Endothelial cell of umbilical vein (primary cell): ENCODE measurements around the gene MOB2.

ENCODE experiments used
- EZH2 ChIP-seq: IDR thresholded peaks from 2 replicates; pipeline ENCODE4 v1.6.1; 2012; ENCODE audit warnings: borderline replicate concordance, low read depth, mild to moderate bottlenecking, moderate library complexity, low read length, inconsistent platforms; ENCODE audit not compliant: severe bottlenecking
- FOS ChIP-seq: IDR thresholded peaks from 2 replicates; pipeline ENCODE4 v1.6.1; 2011; ENCODE audit warnings: mild to moderate bottlenecking, low read length, moderate library complexity, borderline replicate concordance; ENCODE audit not compliant: insufficient read depth
- POLR2A ChIP-seq: IDR thresholded peaks from 2 replicates; pipeline ENCODE4 v1.6.1; 2012; ENCODE audit warnings: low read depth, mild to moderate bottlenecking, control low read depth, low read length
- POLR2AphosphoS5 ChIP-seq: IDR thresholded peaks from 2 replicates; pipeline ENCODE4 v1.6.1; 2012; ENCODE audit warnings: low read depth, mild to moderate bottlenecking, control low read depth, low read length, moderate library complexity; ENCODE audit not compliant: insufficient read depth
- TF ChIP-seq, protein P1 (sequence below), 2 donors: IDR thresholded peaks; 1 replicate in 1 of 2; 2 replicates in 1 of 2; pipeline ENCODE4 v1.5.1; 2011; ENCODE audit warnings: low read length in 2 of 2, mild to moderate bottlenecking in 2 of 2, moderate library complexity in 2 of 2, control low read depth in 1 of 2, inconsistent platforms in 1 of 2, low read depth in 1 of 2; ENCODE audit not compliant: insufficient read depth in 1 of 2; ENCODE audit errors: extremely low read depth in 1 of 2

DNA sequence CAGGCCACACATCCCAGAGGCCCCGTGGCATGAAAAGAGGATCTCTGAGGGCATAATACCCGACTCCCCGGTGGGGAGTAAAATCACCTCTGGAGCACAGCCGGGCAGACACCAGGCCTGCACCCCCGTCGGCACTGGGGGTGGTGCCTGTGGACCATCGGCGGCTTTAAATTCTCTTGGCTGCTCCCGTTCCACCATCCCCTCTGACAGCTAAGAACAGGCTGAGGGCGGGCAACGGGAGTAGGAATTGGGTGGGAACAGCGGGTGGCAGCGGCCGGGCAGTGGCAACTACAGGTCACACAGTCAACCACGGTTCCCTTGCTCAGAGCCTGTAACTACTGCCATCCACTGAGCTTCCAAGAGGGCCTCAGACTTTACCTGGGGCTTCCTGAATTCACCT, 40.2 kb upstream of the MOB2 start:
- TF ChIP-seq, protein P1, sequence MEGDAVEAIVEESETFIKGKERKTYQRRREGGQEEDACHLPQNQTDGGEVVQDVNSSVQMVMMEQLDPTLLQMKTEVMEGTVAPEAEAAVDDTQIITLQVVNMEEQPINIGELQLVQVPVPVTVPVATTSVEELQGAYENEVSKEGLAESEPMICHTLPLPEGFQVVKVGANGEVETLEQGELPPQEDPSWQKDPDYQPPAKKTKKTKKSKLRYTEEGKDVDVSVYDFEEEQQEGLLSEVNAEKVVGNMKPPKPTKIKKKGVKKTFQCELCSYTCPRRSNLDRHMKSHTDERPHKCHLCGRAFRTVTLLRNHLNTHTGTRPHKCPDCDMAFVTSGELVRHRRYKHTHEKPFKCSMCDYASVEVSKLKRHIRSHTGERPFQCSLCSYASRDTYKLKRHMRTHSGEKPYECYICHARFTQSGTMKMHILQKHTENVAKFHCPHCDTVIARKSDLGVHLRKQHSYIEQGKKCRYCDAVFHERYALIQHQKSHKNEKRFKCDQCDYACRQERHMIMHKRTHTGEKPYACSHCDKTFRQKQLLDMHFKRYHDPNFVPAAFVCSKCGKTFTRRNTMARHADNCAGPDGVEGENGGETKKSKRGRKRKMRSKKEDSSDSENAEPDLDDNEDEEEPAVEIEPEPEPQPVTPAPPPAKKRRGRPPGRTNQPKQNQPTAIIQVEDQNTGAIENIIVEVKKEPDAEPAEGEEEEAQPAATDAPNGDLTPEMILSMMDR (IDR thresholded peaks at IDR 0.05; ENCODE audit: extremely low read depth in 1 of 2, insufficient read depth in 1 of 2, low read depth in 1 of 2, low read length in 2 of 2), result no peak
- TF ChIP-seq POLR2A (no peak), EZH2 (no peak), POLR2AphosphoS5 (no peak), FOS (no peak)
